Esophagus mucosa (tissue), 1 donor: ENCODE measurements around the gene ZNF891. TPM values are rescaled to one million over a fixed set of nuclear protein-coding genes. Genes with fewer than 3 reads are reported as not detected.

Experiments used
- ATAC-seq: fragments of 200-7000 bp; cut with Tn5 transposase; one replicate; pipeline ENCODE4 v1.9.1; 2020
- total RNA-seq: library from RNA; stranded (reverse); gene quantifications from one replicate; pipeline ENCODE4 v1.2.4, GENCODE V29; 2023
- donor health status: DM: yes; HTN: yes; CAD: no.

ZNF891 gene
- total RNA-seq, 1 donor from 2014 or later, result 0.64 TPM

GRCh38 chr12:133058203-133059113 is 71.6 kb downstream of the ZNF891 start:
- no peak for ATAC-seq

GRCh38 chr12:133057446-133057845 is 72.6 kb downstream of the ZNF891 start:
- no peak for ATAC-seq

Other genes with a start within 250 kb of the ZNF891 start
- 30.6 TPM for gene CHFR, start 242.7 kb downstream of the ZNF891 start, total RNA-seq
- gene ZNF605, start 174.0 kb downstream of the ZNF891 start, total RNA-seq, result 5.3 TPM
- gene ZNF26, start 143.9 kb downstream of the ZNF891 start, total RNA-seq, result 4.7 TPM
- 5.5 TPM for gene ZNF84, start 92.8 kb downstream of the ZNF891 start, total RNA-seq
- 11.4 TPM for gene ZNF140, start 49.4 kb downstream of the ZNF891 start, total RNA-seq
- 2.4 TPM for gene ZNF10, start 353 bp upstream of the ZNF891 start, total RNA-seq
- 13.0 TPM for gene ZNF268, start 51.2 kb upstream of the ZNF891 start, total RNA-seq
- not detected for gene ANHX, start 105.6 kb upstream of the ZNF891 start, total RNA-seq